Mesenchymal stem cell (in vitro differentiated cells and primary cell): ENCODE results near the gene FOXP1.

Source experiments
- DNase-seq: peaks from one replicate; pipeline ENCODE4 v3.0.0-alpha.2; 2013
- H2AFZ ChIP-seq: one replicate; pipeline ENCODE4 v1.6.1; 2013; ENCODE audit warnings: low read depth, mild to moderate bottlenecking, control low read depth, inconsistent platforms, low read length, moderate library complexity
- H2AK5ac ChIP-seq: 2 replicates; pipeline ENCODE4 v1.6.1; 2013; ENCODE audit warnings: low read length, moderate library complexity, mild to moderate bottlenecking, inconsistent platforms; ENCODE audit not compliant: severe bottlenecking
- H2BK120ac ChIP-seq: one replicate; pipeline ENCODE4 v1.6.1; 2013; ENCODE audit warnings: low read depth, mild to moderate bottlenecking, inconsistent platforms, low read length, moderate library complexity
- H2BK12ac ChIP-seq, 2 experiments: one replicate each; pipeline ENCODE4 v1.6.1; 2013; ENCODE audit warnings: inconsistent platforms in 2 of 2, low read length in 2 of 2, mild to moderate bottlenecking in 2 of 2, moderate library complexity in 2 of 2, control low read depth in 1 of 2
- H2BK15ac ChIP-seq: one replicate; pipeline ENCODE4 v1.6.1; 2013; ENCODE audit warnings: mild to moderate bottlenecking, low read depth, inconsistent platforms; ENCODE audit not compliant: poor library complexity, severe bottlenecking
- H2BK5ac ChIP-seq: 2 replicates; pipeline ENCODE4 v1.6.1; 2013; ENCODE audit warnings: low read depth, mild to moderate bottlenecking, low read length, control low read depth, inconsistent platforms; ENCODE audit not compliant: poor library complexity, severe bottlenecking
- H3K14ac ChIP-seq, 2 experiments: one replicate each; pipeline ENCODE4 v1.6.1; 2013; ENCODE audit warnings: inconsistent platforms in 2 of 2, low read length in 2 of 2, control low read depth in 1 of 2, mild to moderate bottlenecking in 1 of 2, moderate library complexity in 1 of 2
- H3K18ac ChIP-seq, 2 experiments: one replicate each; pipeline ENCODE4 v1.6.1; 2013; ENCODE audit warnings: inconsistent platforms in 2 of 2, low read length in 2 of 2, control low read depth in 1 of 2, low read depth in 1 of 2, mild to moderate bottlenecking in 1 of 2
- H3K23ac ChIP-seq, 2 experiments: one replicate each; pipeline ENCODE4 v1.6.1; 2013; ENCODE audit warnings: inconsistent platforms in 2 of 2, low read length in 2 of 2, mild to moderate bottlenecking in 2 of 2, moderate library complexity in 2 of 2, control low read depth in 1 of 2
- H3K27ac ChIP-seq: 2 replicates; pipeline ENCODE4 v1.5.1; 2013; ENCODE audit warnings: mild to moderate bottlenecking, moderate library complexity, low read length, control low read depth, inconsistent platforms; ENCODE audit not compliant: poor library complexity, severe bottlenecking
- H3K27me3 ChIP-seq, 2 experiments: 2 replicates each; pipeline versions ENCODE4 v1.6.1 to v1.7.0; 2013; ENCODE audit warnings: low read length in 2 of 2, mild to moderate bottlenecking in 2 of 2, moderate library complexity in 2 of 2, control low read depth in 1 of 2, inconsistent platforms in 1 of 2; ENCODE audit not compliant: control insufficient read depth in 1 of 2, insufficient read depth in 1 of 2
- H3K36me3 ChIP-seq, 2 experiments: 2 replicates each; pipeline versions ENCODE4 v1.6.1 to v1.7.0; 2013; ENCODE audit warnings: low read length in 2 of 2, control low read depth in 1 of 2, inconsistent platforms in 1 of 2, low read depth in 1 of 2, mild to moderate bottlenecking in 1 of 2; ENCODE audit not compliant: insufficient read depth in 2 of 2, control insufficient read depth in 1 of 2
- H3K4ac ChIP-seq, 2 experiments: one replicate each; pipeline ENCODE4 v1.6.1; 2013; ENCODE audit warnings: inconsistent platforms in 2 of 2, low read length in 2 of 2, mild to moderate bottlenecking in 2 of 2, moderate library complexity in 2 of 2, control low read depth in 1 of 2, low read depth in 1 of 2
- H3K4me1 ChIP-seq: 2 replicates; pipeline ENCODE4 v1.6.1; 2013; ENCODE audit warnings: low read depth, low read length, control low read depth; ENCODE audit not compliant: control insufficient read depth, insufficient read depth
- H3K4me2 ChIP-seq: 2 replicates; pipeline ENCODE4 v1.6.1; 2013; ENCODE audit warnings: low read length, mild to moderate bottlenecking, inconsistent platforms; ENCODE audit not compliant: poor library complexity, severe bottlenecking
- H3K4me3 ChIP-seq, 2 experiments: 2 replicates each; pipeline versions ENCODE4 v1.5.1 to v1.7.0; 2013; ENCODE audit warnings: low read length in 2 of 2, mild to moderate bottlenecking in 2 of 2, control low read depth in 1 of 2, low read depth in 1 of 2; ENCODE audit not compliant: insufficient read depth in 1 of 2
- H3K79me1 ChIP-seq: replicated peaks from 2 replicates; pipeline ENCODE4 v1.6.1; 2013; ENCODE audit warnings: mild to moderate bottlenecking, control low read depth, low read length, inconsistent platforms; ENCODE audit not compliant: poor library complexity, severe bottlenecking
- H3K9ac ChIP-seq: 2 replicates; pipeline ENCODE4 v1.7.0; 2013; ENCODE audit warnings: mild to moderate bottlenecking, low read length, moderate library complexity
- H3K9me3 ChIP-seq: 2 replicates; pipeline ENCODE4 v1.7.0; 2013; ENCODE audit warnings: mild to moderate bottlenecking, low read length; ENCODE audit not compliant: control insufficient read depth
- H4K8ac ChIP-seq: one replicate; pipeline ENCODE4 v1.6.1; 2013; ENCODE audit warnings: inconsistent platforms, mild to moderate bottlenecking, low read length, moderate library complexity
- H4K91ac ChIP-seq: one replicate; pipeline ENCODE4 v1.6.1; 2013; ENCODE audit warnings: mild to moderate bottlenecking, low read length, inconsistent platforms
- WGBS: methylation state at CpG from one replicate; pipeline ENCODE4 v1.1.7; 2013; ENCODE audit warnings: mixed read lengths; 5-methylcytosine and 5-hydroxymethylcytosine counted together

The FOXP1 gene

GRCh38 chr3:71582612-71583565 is 639 bp downstream of the FOXP1 start:
- H2AFZ ChIP-seq, result peak overlapping the region; percentile 73
- H3K14ac ChIP-seq, result peak overlapping the region in 1 of 2 experiments; percentile 42
- H3K9ac ChIP-seq, result peak overlapping the region; percentile 83
- H2BK12ac ChIP-seq, result peak overlapping the region in 1 of 2 experiments; percentile 13
- H2BK5ac ChIP-seq, result peak overlapping the region; percentile 97
- H3K36me3 ChIP-seq, result no peaks in the 10 kb centered on the region
- H3K4me2 ChIP-seq, result peak overlapping the region; percentile 37
- H3K9me3 ChIP-seq, result no peaks in the 10 kb centered on the region
- DNase-seq, result peak; percentile 51
- WGBS, result 2% methylated on average over 59 of the region's 84 CpGs
- peaks cover 3% of the 10 kb centered on the region for H3K79me1 ChIP-seq
- peak overlapping the region; percentile 99 for H2AK5ac ChIP-seq
- no peak overlapping the region for H2BK120ac ChIP-seq
- peak overlapping the region; percentile 81 to 100 for H3K4me3 ChIP-seq
- peak overlapping the region in 1 of 2 experiments; percentile 26 for H3K4ac ChIP-seq
- peak overlapping the region; percentile 75 for H4K8ac ChIP-seq
- peak overlapping the region; percentile 99 for H3K27ac ChIP-seq
- no peaks in the 10 kb centered on the region for H3K27me3 ChIP-seq
- peak overlapping the region; percentile 94 for H2BK15ac ChIP-seq
- peak overlapping the region; percentile 60 to 96 for H3K23ac ChIP-seq
- peaks cover 2% of the 10 kb centered on the region for H3K4me1 ChIP-seq
- peak overlapping the region; percentile 15 for H4K91ac ChIP-seq
- H3K18ac ChIP-seq, result peak overlapping the region; percentile 54 to 77

GRCh38 chr3:71582036-71582611 is 1.4 kb downstream of the FOXP1 start:
- Histone ChIP-seq H2AFZ (no peak overlapping the region), H2AK5ac (peak overlapping the region; percentile 99), H4K8ac (peak overlapping the region; percentile 50), H3K4me2 (peak overlapping the region; percentile 37), H3K4ac (peak overlapping the region in 1 of 2 experiments; percentile 26), H2BK5ac (peak overlapping the region; percentile 97), H3K36me3 (no peaks in the 10 kb centered on the region), H3K79me1 (no peaks in the 10 kb centered on the region), H3K27me3 (no peaks in the 10 kb centered on the region), H3K4me1 (no peaks in the 10 kb centered on the region), H3K14ac (no peak overlapping the region), H3K9me3 (no peaks in the 10 kb centered on the region), H3K23ac (peak overlapping the region in 1 of 2 experiments; percentile 96), H3K27ac (peak overlapping the region; percentile 99), H4K91ac (peak overlapping the region; percentile 50), H3K4me3 (peak overlapping the region; percentile 81 to 100), H2BK12ac (no peak overlapping the region), H2BK120ac (peak overlapping the region; percentile 8), H3K18ac (peak overlapping the region; percentile 54 to 77), H3K9ac (peak overlapping the region; percentile 83), H2BK15ac (no peak overlapping the region)
- peak; percentile 46 for DNase-seq
- under 1% methylated on average over 56 of the region's 59 CpGs for WGBS

- Histone ChIP-seq H2AFZ (no peak overlapping the region), H3K27ac (peak overlapping the region; percentile 99), H3K4me2 (peak overlapping the region; percentile 37), H2BK15ac (peak overlapping the region; percentile 52), H2BK5ac (peak overlapping the region; percentile 97), H3K23ac (peak overlapping the region in 1 of 2 experiments; percentile 96), H3K18ac (peak overlapping the region in 1 of 2 experiments; percentile 77), H3K36me3 (no peaks in the 10 kb centered on the region), H2BK12ac (peak overlapping the region in 1 of 2 experiments; percentile 64), H2BK120ac (no peak overlapping the region), H3K27me3 (no peaks in the 10 kb centered on the region), H2AK5ac (peak overlapping the region; percentile 99), H3K4ac (no peak overlapping the region), H4K91ac (no peak overlapping the region), H3K14ac (peak overlapping the region in 1 of 2 experiments; percentile 57), H4K8ac (peak overlapping the region; percentile 28), H3K9ac (peak overlapping the region; percentile 83), H3K79me1 (no peaks in the 10 kb centered on the region), H3K4me3 (peak overlapping the region; percentile 81 to 100), H3K4me1 (no peaks in the 10 kb centered on the region), H3K9me3 (no peaks in the 10 kb centered on the region)
- under 1% methylated on average over 36 of the region's 53 CpGs for WGBS
- peak; percentile 42 for DNase-seq
Measured at GRCh38 chr3:71581457-71582035, 2.0 kb downstream of the FOXP1 start.
